ENCODE data around the gene ALDH1L1. TPM values are rescaled to one million over a fixed set of nuclear protein-coding genes. Genes with fewer than 3 reads are reported as not detected.

ALDH1L1 gene
- total and polyA plus RNA-seq, 2 of the 8 experiments (the other 6 are each of a cell fraction or from before 2014, with no cell fraction given), result 0.98 to 1.6 TPM

DNA sequence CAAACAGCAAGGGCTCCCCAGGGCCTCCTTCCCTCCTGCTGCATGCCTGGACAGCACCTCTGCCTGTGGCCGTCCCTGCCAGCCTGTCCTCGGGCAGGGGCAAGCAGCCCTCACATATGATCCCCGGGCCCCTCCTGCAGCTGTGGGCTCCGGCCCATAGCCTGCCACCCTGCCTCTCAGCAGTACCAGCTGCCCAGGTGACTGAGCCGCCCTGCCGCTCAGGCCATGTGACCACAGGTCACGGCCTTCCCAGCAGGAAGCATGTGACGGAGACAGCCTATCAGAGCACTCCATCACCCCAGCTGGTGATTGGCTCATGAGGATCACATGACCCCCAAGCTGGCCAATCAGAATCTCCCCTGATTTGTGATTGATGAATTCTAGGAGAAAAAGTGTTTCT, 23.9 kb downstream of the ALDH1L1 start:
- H3K18ac ChIP-seq (ENCODE audit: extremely low read depth, low read length), result no peak overlapping the region
- ChIA-PET POLR2A (ENCODE audit: partially characterized antibody) (interaction anchor here (1.0 kb wide), 1 partner anchor 13 kb away, joined by 3 read pairs; no protein-coding TSS in a partner anchor), CTCF (ENCODE audit: partially characterized antibody) (interaction anchor here (0.9 to 2.4 kb wide), 4 partner anchors 22 to 189 kb away, joined by 3 to 10 read pairs (median 3); no protein-coding TSS in a partner anchor)
- peak in 1 of 2 experiments; percentile 44 for DNase-seq (ENCODE audit: low read depth in 1 of 2, low spot score in 2 of 2)
- H3K9ac ChIP-seq (replicated peaks in 1 of 4; ENCODE audit: extremely low read depth in 1 of 4, low read depth in 3 of 4, low read length in 3 of 4), result no peak overlapping the region
- H3K4me1 ChIP-seq (replicated peaks in 1 of 4; ENCODE audit: control insufficient read depth in 3 of 4, insufficient read depth in 4 of 4, low read length in 3 of 4), result no peaks in the 10 kb centered on the region
- no peak for FAIRE-seq
- H3K4me3 ChIP-seq (ENCODE audit: extremely low read depth in 1 of 4, insufficient read depth in 2 of 4, low read depth in 3 of 4, low read length in 4 of 4), result no peak overlapping the region
- H2BK12ac ChIP-seq (ENCODE audit: low read depth, low read length), result no peak overlapping the region
- H3K4ac ChIP-seq (replicated peaks; ENCODE audit: insufficient read length, low read depth, low read length), result no peak overlapping the region
- no peak overlapping the region for H3K27ac ChIP-seq (ENCODE audit: low read depth, low read length)
- H3K23me2 ChIP-seq (ENCODE audit: low read depth, low read length), result no peaks in the 10 kb centered on the region; the same call in 1 of the 2 replicates
- no peaks in the 10 kb centered on the region for H3K79me1 ChIP-seq (ENCODE audit: low read depth, low read length)
- no peak overlapping the region for H2BK120ac ChIP-seq (replicated peaks; ENCODE audit: low read depth, low read length)
- no peak overlapping the region for H3K56ac ChIP-seq (replicated peaks; ENCODE audit: insufficient read length, low read depth, low read length)
- H4K8ac ChIP-seq (ENCODE audit: extremely low read depth, insufficient read depth, low read length), result no peak overlapping the region
- no peak overlapping the region for H2BK5ac ChIP-seq (ENCODE audit: low read depth, low read length)
- no peak overlapping the region for H3K4me2 ChIP-seq (ENCODE audit: insufficient read depth in 1 of 2, low read depth in 2 of 2, low read length in 2 of 2)
- H3K79me2 ChIP-seq (ENCODE audit: control insufficient read depth in 1 of 2, insufficient read depth in 2 of 2, low read length in 2 of 2), result no peaks in the 10 kb centered on the region
- H2BK15ac ChIP-seq (ENCODE audit: low read length), result no peak overlapping the region
- no peak overlapping the region for H4K91ac ChIP-seq (replicated peaks; ENCODE audit: insufficient read length, low read length)
- H3K36me3 ChIP-seq (ENCODE audit: control insufficient read depth in 2 of 4, insufficient read depth in 4 of 4, low read length in 3 of 4), result no peaks in the 10 kb centered on the region
- H2BK20ac ChIP-seq (ENCODE audit: low read length), result no peak overlapping the region
- WGBS, 2 experiments (ENCODE audit: extremely low coverage in 1 of 2, insufficient coverage in 1 of 2, insufficient read length in 1 of 2, insufficient replicate concordance in 2 of 2, low coverage in 1 of 2, low lambda C conversion rate in 2 of 2, missing lambda C conversion rate in 1 of 2), result 78% methylated on average over 5 of the region's 8 CpGs; no CpG with 5 or more reads in 1 of the 2 experiments
- TF ChIP-seq, protein P1, sequence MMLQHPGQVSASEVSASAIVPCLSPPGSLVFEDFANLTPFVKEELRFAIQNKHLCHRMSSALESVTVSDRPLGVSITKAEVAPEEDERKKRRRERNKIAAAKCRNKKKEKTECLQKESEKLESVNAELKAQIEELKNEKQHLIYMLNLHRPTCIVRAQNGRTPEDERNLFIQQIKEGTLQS (IDR thresholded peaks at IDR 0.05; ENCODE audit: insufficient read depth, low read depth, low read length), result 0 out of 2 replicates have a peak, but pooled peaks have one; percentile 37
- TF ChIP-seq, protein P2, sequence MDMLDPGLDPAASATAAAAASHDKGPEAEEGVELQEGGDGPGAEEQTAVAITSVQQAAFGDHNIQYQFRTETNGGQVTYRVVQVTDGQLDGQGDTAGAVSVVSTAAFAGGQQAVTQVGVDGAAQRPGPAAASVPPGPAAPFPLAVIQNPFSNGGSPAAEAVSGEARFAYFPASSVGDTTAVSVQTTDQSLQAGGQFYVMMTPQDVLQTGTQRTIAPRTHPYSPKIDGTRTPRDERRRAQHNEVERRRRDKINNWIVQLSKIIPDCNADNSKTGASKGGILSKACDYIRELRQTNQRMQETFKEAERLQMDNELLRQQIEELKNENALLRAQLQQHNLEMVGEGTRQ (IDR thresholded peaks at IDR 0.05; ENCODE audit: low read length), result peak; percentile 77
- TF ChIP-seq CTBP2 (IDR thresholded peaks at IDR 0.05; ENCODE audit: borderline replicate concordance, insufficient read depth, insufficient read length, low read length), result no peak
- TF ChIP-seq, protein P3, sequence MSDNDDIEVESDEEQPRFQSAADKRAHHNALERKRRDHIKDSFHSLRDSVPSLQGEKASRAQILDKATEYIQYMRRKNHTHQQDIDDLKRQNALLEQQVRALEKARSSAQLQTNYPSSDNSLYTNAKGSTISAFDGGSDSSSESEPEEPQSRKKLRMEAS (IDR thresholded peaks at IDR 0.05), result peak; percentile 22; the same call in 1 of the 2 replicates
- TF ChIP-seq HDAC6 (IDR thresholded peaks at IDR 0.05; ENCODE audit: low read depth, low read length), result no peak
- no peaks in the 10 kb centered on the region for H4K20me1 ChIP-seq (replicated peaks in 1 of 2; ENCODE audit: control insufficient read depth in 1 of 2, insufficient read depth in 2 of 2, low read length in 2 of 2)
- no peak overlapping the region for H2AFZ ChIP-seq (ENCODE audit: low read length)
- H3K23ac ChIP-seq (ENCODE audit: insufficient read length), result no peak overlapping the region
- H2AK5ac ChIP-seq (ENCODE audit: low read depth, low read length), result no peak overlapping the region
- H4K5ac ChIP-seq (ENCODE audit: insufficient read length, low read depth, low read length), result no peak overlapping the region
- no peaks in the 10 kb centered on the region for H3K27me3 ChIP-seq (replicated peaks in 1 of 4; ENCODE audit: control insufficient read depth in 3 of 4, extremely low read depth in 1 of 4, insufficient read depth in 3 of 4, low read length in 3 of 4)
- H3K9me3 ChIP-seq (ENCODE audit: insufficient read depth in 2 of 2, low read depth in 1 of 2, low read length in 1 of 2), result peaks cover 0 to 3% of the 10 kb centered on the region in 2 experiments; a peak in 1 of 4 replicates
- H3K14ac ChIP-seq (ENCODE audit: insufficient read length), result no peak overlapping the region
